Activated CD4-positive, alpha-beta T cell treated with anti-CD3 and anti-CD28 coated beads for 36 hours (primary cell): ENCODE measurements around the gene PLEKHJ1. TPM values are rescaled to one million over a fixed set of nuclear protein-coding genes. Genes with fewer than 3 reads are reported as not detected.

ENCODE experiments used
- ATAC-seq: fragments of 200-7000 bp; cut with Tn5 transposase; one replicate; pipeline ENCODE4 v1.10.0; 2021; ENCODE audit warnings: mild to moderate bottlenecking, moderate library complexity
- CTCF ChIA-PET: fragments of 350-600 bp; sonication (Branson Sonifier 250); formaldehyde crosslinking; loops from one replicate; lab custom pipeline; 2021; ENCODE audit warnings: antibody characterized with exemption; lab: Charles Lee
- POLR2A ChIA-PET: fragments of 350-600 bp; sonication (Branson Sonifier 250); formaldehyde crosslinking; loops from one replicate; lab custom pipeline; 2021; ENCODE audit warnings: antibody characterized with exemption, inconsistent platforms; lab: Charles Lee
- DNase-seq: peaks from one replicate; pipeline ENCODE4 v3.0.0-alpha.2; 2020
- H3K27ac Mint-ChIP-seq: one replicate; pipeline ENCODE4 v1.8.0; 2021; ENCODE audit warnings: mixed read lengths
- H3K27me3 Mint-ChIP-seq: one replicate; pipeline ENCODE4 v1.8.0; 2021; ENCODE audit warnings: mixed read lengths
- H3K36me3 Mint-ChIP-seq: one replicate; pipeline ENCODE4 v1.8.0; 2021; ENCODE audit warnings: low read depth, mixed read lengths
- H3K4me1 Mint-ChIP-seq: one replicate; pipeline ENCODE4 v1.8.0; 2021; ENCODE audit warnings: mixed read lengths
- H3K4me3 Mint-ChIP-seq: one replicate; pipeline ENCODE4 v1.8.0; 2021; ENCODE audit warnings: mild to moderate bottlenecking, moderate library complexity, mixed read lengths
- H3K9me3 Mint-ChIP-seq: one replicate; pipeline ENCODE4 v1.8.0; 2021; ENCODE audit warnings: low read depth, mixed read lengths
- intact Hi-C, 2 experiments: fragments of 100-400 bp; cut with DNase I in 1 of 2; cut with micrococcal nuclease in 1 of 2; formaldehyde crosslinking; loops; one replicate each; pipeline versions ENCODE4 v1.14.2 to v1.15.1; 2022 to 2024; cut with DNase I, micrococcal nuclease
- total RNA-seq, 2 experiments: library from RNA; stranded (reverse); gene quantifications; one replicate each; pipeline ENCODE4 v1.2.3, GENCODE V29; 2021

PLEKHJ1 gene
- total RNA-seq, 2 experiments from 2014 or later = 38.4 to 61.8 TPM

DNA sequence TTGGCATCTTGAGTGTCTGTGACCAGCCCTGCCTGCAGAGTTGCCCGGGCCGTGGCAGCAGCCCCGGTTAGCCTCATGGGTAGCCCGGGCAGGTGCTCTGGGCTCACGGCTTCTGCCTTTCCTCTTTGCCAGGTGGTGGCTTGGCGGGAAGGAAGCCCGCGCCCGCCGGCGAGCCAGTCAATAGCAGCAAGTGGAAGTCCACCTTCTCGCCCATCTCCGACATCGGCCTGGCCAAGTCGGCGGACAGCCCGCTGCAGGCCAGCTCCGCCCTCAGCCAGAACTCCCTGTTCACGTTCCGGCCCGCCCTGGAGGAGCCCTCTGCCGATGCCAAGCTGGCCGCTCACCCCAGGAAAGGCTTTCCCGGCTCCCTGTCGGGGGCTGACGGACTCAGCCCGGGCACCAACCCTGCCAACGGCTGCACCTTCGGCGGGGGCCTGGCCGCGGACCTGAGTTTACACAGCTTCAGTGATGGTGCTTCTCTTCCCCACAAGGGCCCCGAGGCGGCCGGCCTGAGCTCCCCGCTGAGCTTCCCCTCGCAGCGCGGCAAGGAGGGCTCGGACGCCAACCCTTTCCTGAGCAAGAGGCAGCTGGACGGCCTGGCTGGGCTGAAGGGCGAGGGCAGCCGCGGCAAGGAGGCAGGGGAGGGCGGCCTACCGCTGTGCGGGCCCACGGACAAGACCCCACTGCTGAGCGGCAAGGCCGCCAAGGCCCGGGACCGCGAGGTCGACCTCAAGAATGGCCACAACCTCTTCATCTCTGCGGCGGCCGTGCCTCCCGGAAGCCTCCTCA lies 9.9 kb downstream of the PLEKHJ1 start:
- H3K27ac Mint-ChIP-seq = no peak overlapping the region
- no peaks in the 10 kb centered on the region for H3K4me1 Mint-ChIP-seq
- POLR2A ChIA-PET = interaction anchor here (0.6 kb wide), 1 partner anchor 329 kb away, joined by 3 read pairs; no protein-coding TSS in a partner anchor

DNA sequence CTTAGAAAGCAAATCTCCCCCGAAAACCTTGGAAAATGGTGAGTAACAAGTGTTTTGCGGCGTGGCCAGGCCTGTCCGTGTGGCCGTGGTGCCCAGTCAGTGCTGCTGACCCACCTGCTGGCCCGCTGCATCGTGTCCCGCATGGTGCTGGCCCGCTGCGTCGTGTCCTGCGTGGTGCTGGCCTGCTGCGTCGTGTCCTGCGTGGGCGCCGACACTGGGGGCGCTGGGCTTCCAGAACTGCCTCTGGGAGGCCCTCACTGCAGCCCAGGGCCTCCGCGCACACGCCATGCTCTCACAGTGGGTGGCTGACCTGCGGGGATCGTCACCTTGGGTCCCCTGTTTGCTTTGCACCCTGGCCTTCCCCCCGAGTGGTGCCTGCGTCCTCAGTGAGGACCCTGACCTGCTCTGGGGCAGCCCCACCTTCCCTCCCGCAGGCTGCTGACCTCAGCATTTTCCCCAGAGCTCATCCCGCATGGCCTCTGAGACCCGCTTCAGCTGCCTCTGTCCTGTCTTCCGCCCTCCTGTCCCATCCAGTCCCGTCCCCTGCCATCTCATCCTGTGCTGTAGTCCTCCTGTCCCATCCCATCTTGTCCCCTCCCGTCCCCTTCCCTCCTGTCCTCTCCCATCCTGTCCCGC lies 10.6 kb downstream of the PLEKHJ1 start:
- ChIA-PET POLR2A (interaction anchor here (0.6 kb wide), 2 partner anchors 51 to 87 kb away, joined by 3 to 9 read pairs; no protein-coding TSS in a partner anchor), CTCF (interaction anchor here (0.6 kb wide), 1 partner anchor 41 kb away, joined by 3 read pairs; no protein-coding TSS in a partner anchor)
- DNase-seq (no peak), ATAC-seq (no peak)
- H3K27ac Mint-ChIP-seq = no peak overlapping the region
- H3K4me3 Mint-ChIP-seq = no peak overlapping the region
- H3K4me1 Mint-ChIP-seq = no peaks in the 10 kb centered on the region
- H3K36me3 Mint-ChIP-seq = peaks cover 28% of the 10 kb centered on the region
- no peaks in the 10 kb centered on the region for H3K9me3 Mint-ChIP-seq
- intact Hi-C loops = no loop called here
- no peaks in the 10 kb centered on the region for H3K27me3 Mint-ChIP-seq

More for the DNA sequence above, 9.9 kb downstream of the PLEKHJ1 start:
- Mint-ChIP-seq H3K9me3 (no peaks in the 10 kb centered on the region), H3K27me3 (no peaks in the 10 kb centered on the region), H3K4me3 (no peak overlapping the region), H3K36me3 (peaks cover 26% of the 10 kb centered on the region)
- ATAC-seq = no peak
- DNase-seq = no peak
- intact Hi-C loops = no loop called here
- CTCF ChIA-PET = interaction anchor here (0.6 kb wide), 1 partner anchor 42 kb away, joined by 3 read pairs; no protein-coding TSS in a partner anchor

DNA sequence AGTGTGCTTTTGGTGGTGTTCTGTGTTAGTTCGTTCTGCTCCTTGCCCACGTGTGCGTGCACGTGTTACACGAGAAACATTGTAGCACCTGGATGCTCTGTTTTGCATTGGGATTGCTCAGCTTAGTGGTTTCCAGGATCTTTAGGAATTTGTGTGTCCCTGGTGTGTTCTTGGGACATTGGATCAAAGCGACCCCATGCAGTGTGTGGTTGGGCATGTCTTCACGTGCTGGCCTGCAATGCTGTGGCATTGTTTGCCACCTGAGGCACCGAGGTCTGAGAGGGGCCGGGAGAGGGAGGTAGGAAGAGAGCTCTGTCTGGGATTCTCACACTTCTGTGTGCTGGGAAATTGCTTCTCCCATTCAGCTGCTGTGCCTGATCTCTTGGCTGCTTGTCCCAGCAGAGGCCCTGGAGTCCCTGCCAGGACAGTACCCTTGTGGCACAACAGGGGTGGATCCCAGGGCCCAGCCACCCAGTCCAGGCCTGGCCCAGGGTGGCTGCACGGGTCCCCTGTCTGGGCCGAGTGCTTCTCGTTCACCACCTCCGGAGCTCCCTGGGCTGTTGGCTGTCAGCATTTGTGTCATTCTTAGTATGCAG lies 11.3 kb downstream of the PLEKHJ1 start:
- H3K27ac Mint-ChIP-seq = peak overlapping the region; percentile 19
- DNase-seq = no peak
- no peak overlapping the region for H3K4me3 Mint-ChIP-seq
- peaks cover 32% of the 10 kb centered on the region for H3K36me3 Mint-ChIP-seq
- no peaks in the 10 kb centered on the region for H3K9me3 Mint-ChIP-seq
- no peak for ATAC-seq
- H3K27me3 Mint-ChIP-seq = no peaks in the 10 kb centered on the region
- CTCF ChIA-PET = no interaction called here
- POLR2A ChIA-PET = interaction anchor here (0.6 kb wide), 2 partner anchors 50 to 87 kb away, joined by 3 to 9 read pairs; no protein-coding TSS in a partner anchor
- no peaks in the 10 kb centered on the region for H3K4me1 Mint-ChIP-seq
- intact Hi-C loops = no loop called here

- H3K9me3 Mint-ChIP-seq = no peaks in the 10 kb centered on the region
- ATAC-seq (no peak), DNase-seq (no peak)
- POLR2A ChIA-PET = no interaction called here
- H3K4me1 Mint-ChIP-seq = no peaks in the 10 kb centered on the region
- H3K36me3 Mint-ChIP-seq = peaks cover 29% of the 10 kb centered on the region
- no peak overlapping the region for H3K27ac Mint-ChIP-seq
- CTCF ChIA-PET = no interaction called here
- no peak overlapping the region for H3K4me3 Mint-ChIP-seq
- intact Hi-C loops = no loop called here
- H3K27me3 Mint-ChIP-seq = no peaks in the 10 kb centered on the region
Measured at GRCh38 chr19:2223959-2224358, 12.2 kb downstream of the PLEKHJ1 start.

DNA sequence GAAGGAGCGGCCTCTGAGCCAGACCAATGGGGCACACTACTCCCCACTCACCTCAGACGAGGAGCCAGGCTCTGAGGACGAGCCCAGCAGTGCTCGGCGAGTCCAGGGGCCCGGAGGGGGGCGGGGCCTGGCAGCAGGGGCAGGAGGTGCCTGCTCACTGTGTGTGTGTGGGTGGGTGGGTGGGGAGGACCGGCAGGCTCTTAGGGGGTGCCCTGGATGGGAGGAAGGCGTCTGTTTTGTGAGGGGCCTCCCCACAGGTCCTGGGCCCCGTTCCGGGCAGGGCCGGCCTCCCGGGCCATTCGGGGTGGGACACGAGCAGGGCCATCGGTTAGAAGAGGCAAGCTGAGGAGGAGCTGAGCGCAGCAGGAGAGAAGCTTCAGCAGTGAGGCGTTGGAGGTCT lies 12.7 kb downstream of the PLEKHJ1 start:
- H3K36me3 Mint-ChIP-seq = peaks cover 27% of the 10 kb centered on the region
- ATAC-seq = no peak
- intact Hi-C loops = no loop called here
- no peak overlapping the region for H3K27ac Mint-ChIP-seq
- ChIA-PET POLR2A (no interaction called here), CTCF (interaction anchor here (0.6 kb wide), 1 partner anchor 12 kb away, joined by 3 read pairs; no protein-coding TSS in a partner anchor)
- no peaks in the 10 kb centered on the region for H3K27me3 Mint-ChIP-seq
- DNase-seq = no peak
- H3K9me3 Mint-ChIP-seq = no peaks in the 10 kb centered on the region
- no peak overlapping the region for H3K4me3 Mint-ChIP-seq
- no peaks in the 10 kb centered on the region for H3K4me1 Mint-ChIP-seq

DNA sequence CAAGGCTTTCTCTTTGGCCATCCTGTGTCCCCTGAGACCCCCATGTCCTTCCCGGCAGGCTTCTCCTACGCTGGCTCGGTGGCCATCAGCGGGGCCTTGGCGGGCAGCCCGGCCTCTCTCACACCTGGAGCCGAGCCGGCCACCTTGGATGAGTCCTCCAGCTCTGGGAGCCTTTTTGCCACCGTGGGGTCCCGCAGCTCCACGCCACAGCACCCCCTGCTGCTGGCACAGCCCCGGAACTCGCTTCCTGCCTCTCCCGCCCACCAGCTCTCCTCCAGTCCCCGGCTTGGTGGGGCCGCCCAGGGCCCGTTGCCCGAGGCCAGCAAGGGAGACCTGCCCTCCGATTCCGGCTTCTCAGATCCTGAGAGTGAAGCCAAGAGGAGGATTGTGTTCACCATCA lies 14.2 kb downstream of the PLEKHJ1 start:
- Mint-ChIP-seq H3K27me3 (no peaks in the 10 kb centered on the region), H3K4me1 (no peaks in the 10 kb centered on the region), H3K9me3 (no peaks in the 10 kb centered on the region), H3K4me3 (no peak overlapping the region), H3K36me3 (peaks cover 32% of the 10 kb centered on the region), H3K27ac (no peak overlapping the region)
- ATAC-seq (no peak), DNase-seq (no peak)
- ChIA-PET CTCF (no interaction called here), POLR2A (no interaction called here)
- intact Hi-C loops = no loop called here

- H3K9me3 Mint-ChIP-seq = no peaks in the 10 kb centered on the region
- no peaks in the 10 kb centered on the region for H3K4me1 Mint-ChIP-seq
- intact Hi-C loops = no loop called here
- no peak for ATAC-seq
- H3K27me3 Mint-ChIP-seq = no peaks in the 10 kb centered on the region
- ChIA-PET CTCF (interaction anchor here (0.6 kb wide), 1 partner anchor 199 kb away, joined by 3 read pairs; no protein-coding TSS in a partner anchor), POLR2A (no interaction called here)
- no peak for DNase-seq
- H3K27ac Mint-ChIP-seq = no peak overlapping the region
- H3K4me3 Mint-ChIP-seq = no peak overlapping the region
- peaks cover 33% of the 10 kb centered on the region for H3K36me3 Mint-ChIP-seq
Measured at GRCh38 chr19:2221250-2221831, 14.8 kb downstream of the PLEKHJ1 start.

GRCh38 chr19:2219726-2220125 lies 16.4 kb downstream of the PLEKHJ1 start:
- DNase-seq (no peak), ATAC-seq (no peak)
- intact Hi-C loops = no loop called here
- H3K9me3 Mint-ChIP-seq = no peaks in the 10 kb centered on the region
- no peak overlapping the region for H3K27ac Mint-ChIP-seq
- ChIA-PET POLR2A (no interaction called here), CTCF (interaction anchor here (0.6 kb wide), 1 partner anchor 529 kb away, joined by 4 read pairs; no protein-coding TSS in a partner anchor)
- peaks cover 37% of the 10 kb centered on the region for H3K36me3 Mint-ChIP-seq
- no peak overlapping the region for H3K4me3 Mint-ChIP-seq
- peaks cover 13% of the 10 kb centered on the region for H3K4me1 Mint-ChIP-seq
- H3K27me3 Mint-ChIP-seq = no peaks in the 10 kb centered on the region

- no peak overlapping the region for H3K27ac Mint-ChIP-seq
Measured at GRCh38 chr19:2217591-2217990, 18.5 kb downstream of the PLEKHJ1 start.

GRCh38 chr19:2216361-2217225 lies 19.5 kb downstream of the PLEKHJ1 start:
- CTCF ChIA-PET = interaction anchor here (0.6 kb wide), 1 partner anchor 61 kb away, joined by 3 read pairs; no protein-coding TSS in a partner anchor
- DNase-seq = no peak
- no peak for ATAC-seq
- Mint-ChIP-seq H3K9me3 (no peaks in the 10 kb centered on the region), H3K36me3 (peaks cover 37% of the 10 kb centered on the region), H3K4me3 (no peak overlapping the region), H3K27me3 (no peaks in the 10 kb centered on the region), H3K4me1 (peaks cover 17% of the 10 kb centered on the region), H3K27ac (no peak overlapping the region)
- intact Hi-C loops = no loop called here
- POLR2A ChIA-PET = interaction anchor here (0.6 to 1.5 kb wide), 3 partner anchors 19 to 485 kb away, joined by 4 to 7 read pairs (median 5); partner anchors contain the start of gene PLEKHJ1

More at GRCh38 chr19:2217591-2217990, 18.5 kb downstream of the PLEKHJ1 start:
- H3K9me3 Mint-ChIP-seq = no peaks in the 10 kb centered on the region
- no peaks in the 10 kb centered on the region for H3K27me3 Mint-ChIP-seq
- CTCF ChIA-PET = no interaction called here
- H3K4me1 Mint-ChIP-seq = peaks cover 17% of the 10 kb centered on the region
- no peak for DNase-seq
- intact Hi-C loops = no loop called here
- ATAC-seq = no peak
- POLR2A ChIA-PET = no interaction called here
- no peak overlapping the region for H3K4me3 Mint-ChIP-seq
- H3K36me3 Mint-ChIP-seq = peaks cover 32% of the 10 kb centered on the region
